Activated naive CD8-positive, alpha-beta T cell (primary cell): ENCODE data around the gene WDR91.
A peak's percentile ranks its signal among the peaks of the same experiment; 100 is the strongest.
"Not testable (repeated sequence)": the region's sequence is repeated elsewhere in the genome, so short reads cannot be mapped to it uniquely, and the experiment has no call there.

Experiments
- H3K27ac Mint-ChIP-seq: one replicate; pipeline ENCODE4 v1.8.0; 2021; ENCODE audit warnings: mixed read lengths
- H3K27me3 Mint-ChIP-seq: one replicate; pipeline ENCODE4 v1.8.0; 2021; ENCODE audit warnings: mixed read lengths
- H3K36me3 Mint-ChIP-seq: one replicate; pipeline ENCODE4 v1.8.0; 2021; ENCODE audit warnings: mixed read lengths
- H3K4me1 Mint-ChIP-seq: one replicate; pipeline ENCODE4 v1.8.0; 2021; ENCODE audit warnings: low read depth, mixed read lengths
- H3K4me3 Mint-ChIP-seq: one replicate; pipeline ENCODE4 v1.8.0; 2021; ENCODE audit warnings: mild to moderate bottlenecking, mixed read lengths
- H3K9me3 Mint-ChIP-seq: one replicate; pipeline ENCODE4 v1.8.0; 2021; ENCODE audit warnings: low read depth, mixed read lengths

The WDR91 gene

GRCh38 chr7:135181929-135182678 is 29.2 kb downstream of the WDR91 start:
- Mint-ChIP-seq H3K27me3 (no peaks in the 10 kb centered on the region), H3K36me3 (peaks cover 44% of the 10 kb centered on the region), H3K27ac (no peak overlapping the region), H3K9me3 (peaks cover 11% of the 10 kb centered on the region), H3K4me1 (no peaks in the 10 kb centered on the region), H3K4me3 (no peak overlapping the region)

- Mint-ChIP-seq H3K4me3 (no peak overlapping the region), H3K9me3 (peaks cover 11% of the 10 kb centered on the region), H3K27me3 (no peaks in the 10 kb centered on the region), H3K27ac (no peak overlapping the region), H3K36me3 (peaks cover 47% of the 10 kb centered on the region), H3K4me1 (no peaks in the 10 kb centered on the region)
These were observed 29.9 kb downstream of the WDR91 start for GRCh38 chr7:135181261-135181928.

DNA sequence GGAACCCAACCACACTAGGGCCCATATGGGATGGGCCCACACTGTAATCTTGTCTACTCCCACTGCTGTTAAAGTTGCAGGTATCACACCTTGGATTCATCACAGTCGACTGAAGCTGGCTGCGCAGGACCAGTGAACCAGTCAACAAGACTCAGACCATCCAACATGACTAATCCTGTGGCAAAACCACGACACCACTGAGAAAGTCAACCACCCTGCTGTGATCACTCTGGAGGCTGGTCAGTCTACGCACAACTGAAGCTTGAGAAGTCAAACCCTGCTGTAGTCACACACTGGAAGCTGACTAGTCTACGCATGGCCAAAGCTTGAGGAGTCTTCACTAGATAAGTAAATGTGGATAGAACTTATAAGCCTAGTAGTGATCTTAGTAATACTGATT is 31.2 kb downstream of the WDR91 start:
- Mint-ChIP-seq H3K27ac (no peak overlapping the region), H3K36me3 (peaks cover 45% of the 10 kb centered on the region), H3K27me3 (no peaks in the 10 kb centered on the region), H3K4me3 (no peak overlapping the region), H3K9me3 (peaks cover 11% of the 10 kb centered on the region), H3K4me1 (no peaks in the 10 kb centered on the region)

GRCh38 chr7:135179321-135179925 is 31.9 kb downstream of the WDR91 start:
- Mint-ChIP-seq H3K4me3 (no peak overlapping the region), H3K36me3 (peaks cover 43% of the 10 kb centered on the region), H3K4me1 (no peaks in the 10 kb centered on the region), H3K27me3 (no peaks in the 10 kb centered on the region), H3K27ac (no peak overlapping the region), H3K9me3 (peaks cover 11% of the 10 kb centered on the region)

DNA sequence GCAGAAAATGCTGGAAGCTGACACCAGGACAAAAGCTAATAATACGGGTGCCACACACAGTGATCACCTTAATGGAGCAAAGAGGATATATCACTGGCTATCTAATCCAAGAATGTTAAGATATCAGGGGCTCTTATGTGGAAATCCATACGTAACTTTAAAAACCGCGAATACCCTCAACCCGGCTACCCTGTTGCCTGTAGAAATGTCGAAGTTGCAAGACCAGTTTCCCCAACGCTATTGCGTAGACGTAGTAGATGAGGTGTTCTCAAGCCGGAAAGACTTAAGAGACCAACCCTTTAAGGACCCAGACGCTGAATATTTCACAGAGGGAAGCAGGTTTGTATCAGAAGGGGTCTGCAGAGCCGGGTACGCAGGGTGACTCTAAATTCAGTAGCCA is 33.0 kb downstream of the WDR91 start:
- no peaks in the 10 kb centered on the region for H3K4me1 Mint-ChIP-seq
- H3K36me3 Mint-ChIP-seq = peaks cover 32% of the 10 kb centered on the region
- H3K27me3 Mint-ChIP-seq = no peaks in the 10 kb centered on the region
- H3K4me3 Mint-ChIP-seq = no peak overlapping the region
- H3K9me3 Mint-ChIP-seq = peaks cover 6% of the 10 kb centered on the region
- H3K27ac Mint-ChIP-seq = no peak overlapping the region

DNA sequence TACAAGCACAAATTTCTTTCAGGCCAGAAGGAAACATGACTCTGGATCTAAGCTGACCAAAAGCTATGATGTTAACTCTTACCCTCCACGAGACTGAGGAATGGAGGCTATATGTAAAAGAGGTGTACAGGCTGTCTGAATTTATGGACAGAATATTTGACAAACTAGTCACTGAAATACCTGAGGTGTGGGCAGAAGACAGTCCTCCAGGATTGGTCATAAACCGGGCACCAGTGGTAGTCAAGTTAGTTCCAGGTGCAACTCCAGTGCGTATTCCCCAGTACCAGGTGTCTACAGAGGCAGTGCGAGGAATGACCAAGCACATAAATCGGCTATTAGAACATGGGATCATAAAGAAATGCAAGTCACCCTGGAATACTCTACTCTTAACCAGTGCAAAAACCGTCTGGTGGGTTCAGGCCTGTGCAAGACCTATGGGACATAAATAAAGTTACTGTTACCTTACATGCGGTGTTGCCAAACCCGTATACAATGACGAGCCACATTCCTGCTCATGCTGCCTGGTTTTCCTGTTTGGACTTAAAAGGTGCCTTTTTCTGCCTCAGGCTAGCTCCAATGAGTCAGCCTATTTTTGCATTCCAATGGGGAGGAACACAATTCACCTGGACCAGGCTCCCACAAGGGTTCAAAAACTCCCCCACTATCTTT is 34.2 kb downstream of the WDR91 start:
- H3K4me1 Mint-ChIP-seq = peaks cover under 1% of the 10 kb centered on the region
- H3K27ac Mint-ChIP-seq = no peak overlapping the region
- peaks cover 24% of the 10 kb centered on the region for H3K36me3 Mint-ChIP-seq
- H3K9me3 Mint-ChIP-seq = peaks cover 6% of the 10 kb centered on the region
- no peaks in the 10 kb centered on the region for H3K27me3 Mint-ChIP-seq
- no peak overlapping the region for H3K4me3 Mint-ChIP-seq

DNA sequence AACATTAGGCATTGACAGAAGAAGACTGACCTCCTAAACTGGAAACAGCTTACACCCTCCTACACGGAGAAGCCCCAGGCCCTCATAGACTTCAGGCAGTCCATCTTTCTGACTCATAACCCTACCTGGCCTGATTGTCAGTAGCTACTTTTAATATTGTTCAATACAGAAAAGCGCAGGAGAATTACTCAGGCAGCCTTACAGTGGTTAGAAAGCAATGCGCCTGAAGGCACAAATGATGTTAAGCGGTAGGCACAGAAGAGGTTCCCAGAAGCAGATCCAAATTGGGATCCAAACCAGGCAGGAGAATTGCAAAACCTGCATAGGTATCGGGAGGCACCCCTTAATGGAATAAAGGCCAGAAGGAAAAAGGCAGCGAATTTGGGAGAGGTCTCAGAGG is 35.4 kb downstream of the WDR91 start:
- Mint-ChIP-seq H3K27ac (no peak overlapping the region), H3K9me3 (peaks cover 6% of the 10 kb centered on the region), H3K4me1 (peaks cover 11% of the 10 kb centered on the region), H3K36me3 (peaks cover 16% of the 10 kb centered on the region), H3K27me3 (no peaks in the 10 kb centered on the region), H3K4me3 (no peak overlapping the region)

DNA sequence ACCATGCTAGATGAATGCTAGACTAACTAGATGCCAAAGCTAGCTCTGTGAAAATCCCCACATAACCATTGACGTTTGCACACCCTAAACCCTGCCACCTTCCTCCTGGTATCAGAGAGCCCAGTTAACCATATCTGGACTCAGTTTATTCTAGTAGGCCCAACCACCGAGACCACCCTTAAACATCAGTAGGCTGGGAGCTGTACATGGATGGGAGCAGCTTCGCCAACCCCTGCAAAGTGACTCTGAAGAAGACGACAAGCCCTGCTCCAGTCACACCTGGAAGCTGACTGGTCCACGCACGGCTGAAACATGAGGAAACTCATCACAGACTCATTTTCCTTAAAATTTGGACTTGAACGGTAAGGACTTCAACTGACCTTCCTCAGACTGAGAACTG is 36.4 kb downstream of the WDR91 start:
- Mint-ChIP-seq H3K27ac (no peak overlapping the region), H3K27me3 (no peaks in the 10 kb centered on the region), H3K9me3 (no peaks in the 10 kb centered on the region), H3K4me3 (no peak overlapping the region), H3K4me1 (peaks cover 14% of the 10 kb centered on the region), H3K36me3 (peaks cover 10% of the 10 kb centered on the region)

DNA sequence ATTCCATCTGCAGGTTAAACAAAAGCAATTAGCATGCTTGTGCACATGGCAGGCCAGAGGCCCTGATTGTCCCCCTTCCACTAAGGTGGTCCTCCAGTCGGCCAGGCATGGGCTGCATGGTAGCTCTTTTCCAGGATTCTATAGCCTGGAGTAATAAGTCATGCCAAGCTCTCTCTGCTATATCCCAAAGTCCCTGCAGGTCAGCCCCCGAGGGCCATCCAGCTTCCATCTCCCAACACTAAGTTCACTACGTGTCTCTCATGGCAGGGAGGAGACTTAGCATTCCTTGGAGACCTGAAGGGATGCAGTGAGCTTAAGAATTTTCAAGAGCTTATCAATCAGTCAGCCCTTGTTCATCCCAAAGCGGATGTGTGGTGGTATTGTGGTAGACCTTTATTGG is 37.4 kb downstream of the WDR91 start:
- H3K4me1 Mint-ChIP-seq = peaks cover 24% of the 10 kb centered on the region
- not testable (repeated sequence) for H3K9me3 Mint-ChIP-seq, H3K27me3 Mint-ChIP-seq, H3K36me3 Mint-ChIP-seq, H3K4me3 Mint-ChIP-seq, H3K27ac Mint-ChIP-seq

- not testable (repeated sequence) for H3K9me3 Mint-ChIP-seq
- H3K4me3 Mint-ChIP-seq = peak overlapping the region; percentile 97
- H3K4me1 Mint-ChIP-seq = peaks cover 45% of the 10 kb centered on the region
These were observed 39.6 kb downstream of the WDR91 start for GRCh38 chr7:135171581-135172291.

GRCh38 chr7:135170998-135171481 is 40.3 kb downstream of the WDR91 start:
- Mint-ChIP-seq H3K4me1 (peaks cover 49% of the 10 kb centered on the region), H3K4me3 (peak overlapping the region; percentile 97), H3K27ac (peak overlapping the region; percentile 95)
- H3K9me3 Mint-ChIP-seq, H3K36me3 Mint-ChIP-seq, H3K27me3 Mint-ChIP-seq: not testable (repeated sequence)

More at GRCh38 chr7:135171581-135172291, 39.6 kb downstream of the WDR91 start:
- H3K27ac Mint-ChIP-seq = peak overlapping the region; percentile 95
- not testable (repeated sequence) for H3K27me3 Mint-ChIP-seq, H3K36me3 Mint-ChIP-seq

DNA sequence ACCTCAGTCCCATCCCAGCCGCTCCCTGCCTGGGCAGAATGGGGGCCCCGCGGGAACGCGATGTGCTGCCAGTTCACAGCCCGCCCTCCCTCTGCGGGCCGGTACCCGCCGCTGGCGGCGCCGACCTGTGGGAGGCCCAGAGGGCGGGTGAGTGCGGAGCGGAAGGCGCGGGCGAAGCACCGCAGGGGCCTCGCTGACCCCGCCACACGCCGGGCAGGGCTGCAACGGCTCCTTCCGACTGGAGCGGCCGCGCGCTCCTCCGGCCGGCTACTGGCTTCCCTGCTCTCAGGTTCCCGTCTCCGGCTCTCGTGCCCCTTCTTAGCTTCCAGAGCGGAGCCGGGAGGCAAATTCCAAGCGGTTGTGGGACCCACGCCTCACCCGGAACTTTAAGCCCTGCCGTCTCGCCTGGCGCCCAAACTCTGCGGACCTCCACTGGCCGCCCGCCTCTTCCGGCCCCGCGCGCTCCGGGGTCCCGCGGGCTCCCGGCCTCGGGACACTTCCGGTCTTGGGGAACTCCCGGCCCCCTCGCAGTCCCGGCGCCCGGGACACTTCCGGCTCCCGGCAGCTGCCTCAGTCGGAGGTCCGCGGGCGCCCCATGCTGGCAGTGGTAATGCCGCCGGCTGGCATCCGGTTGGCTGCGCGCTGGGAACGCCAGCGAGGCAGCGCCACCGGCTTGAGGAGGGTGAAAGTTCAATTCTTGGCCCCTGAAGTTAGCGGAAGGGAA is 40.9 kb downstream of the WDR91 start, which contains the start of gene CYREN:
Gene CYREN, minus strand, starts transcription at position 434 of the 724 bp plus-strand sequence. CDS start 1,785 bp downstream, outside the sequence.
- Mint-ChIP-seq H3K27ac (peak within 1 kb of the TSS; percentile 98), H3K27me3 (no peaks in the 10 kb centered on the region), H3K9me3 (no peaks in the 10 kb centered on the region), H3K36me3 (peaks cover 9% of the 10 kb centered on the region), H3K4me1 (peaks cover 53% of the 10 kb centered on the region), H3K4me3 (peak within 1 kb of the TSS; percentile 97)

GRCh38 chr7:135169964-135170273 is 41.4 kb downstream of the WDR91 start:
- peaks cover 56% of the 10 kb centered on the region for H3K4me1 Mint-ChIP-seq

More at GRCh38 chr7:135169964-135170273, 41.4 kb downstream of the WDR91 start:
- Mint-ChIP-seq H3K36me3 (peaks cover 11% of the 10 kb centered on the region), H3K27me3 (no peaks in the 10 kb centered on the region), H3K27ac (peak overlapping the region; percentile 98), H3K4me3 (peak overlapping the region; percentile 97), H3K9me3 (no peaks in the 10 kb centered on the region)
